GM21723 (cell line): ENCODE measurements around the gene PTGIS.

Experiments used
- ATAC-seq: cut with Tn5 transposase; IDR thresholded peaks from one replicate; pipeline ENCODE4 v1.9.1; 2021; ENCODE audit warnings: mild to moderate bottlenecking, moderate library complexity; ENCODE audit not compliant: unreplicated experiment

The PTGIS gene

DNA sequence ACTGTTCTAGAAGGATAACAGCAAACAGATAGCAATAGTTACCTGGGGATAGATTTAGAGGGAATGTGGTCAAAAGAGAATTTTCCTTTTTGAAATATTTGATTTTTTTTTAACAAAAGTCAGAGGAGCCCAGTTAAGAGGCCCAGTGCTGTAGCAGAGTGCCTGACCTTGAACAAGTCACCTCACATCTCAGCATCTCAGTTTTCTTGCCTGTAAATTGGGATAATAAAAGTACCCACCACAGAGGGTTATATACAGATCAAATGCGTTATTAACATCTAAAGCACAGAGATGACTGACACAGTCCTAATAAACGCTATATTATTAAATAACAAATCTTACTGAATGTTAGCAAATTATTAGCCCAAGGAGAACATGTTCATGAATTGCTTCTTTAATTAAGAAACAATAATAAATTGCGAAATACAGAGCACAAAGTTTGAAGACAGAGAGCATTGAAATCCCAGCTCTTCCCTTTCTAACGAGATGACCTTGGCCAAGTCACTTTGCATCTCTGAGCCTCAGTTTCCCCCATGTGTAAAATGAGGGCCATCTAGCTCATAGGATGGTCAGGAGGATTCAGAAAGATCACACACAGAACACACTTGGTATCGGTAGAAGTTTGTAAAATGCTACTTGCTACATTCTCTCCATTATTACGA, 35.5 kb downstream of the PTGIS start:
- ATAC-seq = no peak

- no peak for ATAC-seq
These were observed 38.5 kb downstream of the PTGIS start for GRCh38 chr20:49529470-49529869.

DNA sequence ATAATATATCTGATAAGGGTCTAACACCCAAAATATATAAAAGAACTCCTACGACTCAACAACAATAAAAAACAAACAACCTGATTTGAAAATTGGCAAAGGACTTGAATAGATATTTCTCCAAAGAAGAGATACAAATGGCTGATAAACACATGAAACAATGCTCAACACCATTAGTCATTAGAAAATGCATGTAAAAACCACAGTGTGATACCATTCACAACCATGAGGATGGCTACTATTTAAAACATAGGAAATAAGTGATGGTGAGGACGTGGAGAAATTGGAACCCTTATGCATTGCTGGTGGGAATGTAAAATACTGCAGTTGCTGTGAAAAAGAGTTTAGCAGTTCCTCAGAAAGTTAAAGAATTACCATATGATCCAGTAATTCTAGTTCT, 41.4 kb downstream of the PTGIS start:
- ATAC-seq = no peak

DNA sequence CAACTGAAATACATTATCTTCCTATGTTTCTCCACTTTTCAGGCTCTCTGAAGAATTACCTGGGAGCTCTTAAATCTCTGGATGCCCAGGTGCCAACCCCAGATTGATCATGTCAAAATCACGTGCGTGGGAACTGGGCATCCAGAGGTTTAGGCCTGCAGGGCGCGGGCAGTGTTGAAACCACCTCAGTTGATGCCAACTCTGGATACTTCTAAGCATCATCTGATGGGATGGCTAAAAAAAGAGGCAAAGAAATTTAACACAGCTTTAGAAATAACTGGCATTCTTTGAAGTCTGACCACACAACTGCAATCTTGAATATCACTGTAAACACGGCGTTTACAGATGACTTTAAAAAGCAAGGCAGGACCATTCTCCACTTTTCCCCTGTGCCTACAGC, 41.9 kb downstream of the PTGIS start:
- no peak for ATAC-seq

DNA sequence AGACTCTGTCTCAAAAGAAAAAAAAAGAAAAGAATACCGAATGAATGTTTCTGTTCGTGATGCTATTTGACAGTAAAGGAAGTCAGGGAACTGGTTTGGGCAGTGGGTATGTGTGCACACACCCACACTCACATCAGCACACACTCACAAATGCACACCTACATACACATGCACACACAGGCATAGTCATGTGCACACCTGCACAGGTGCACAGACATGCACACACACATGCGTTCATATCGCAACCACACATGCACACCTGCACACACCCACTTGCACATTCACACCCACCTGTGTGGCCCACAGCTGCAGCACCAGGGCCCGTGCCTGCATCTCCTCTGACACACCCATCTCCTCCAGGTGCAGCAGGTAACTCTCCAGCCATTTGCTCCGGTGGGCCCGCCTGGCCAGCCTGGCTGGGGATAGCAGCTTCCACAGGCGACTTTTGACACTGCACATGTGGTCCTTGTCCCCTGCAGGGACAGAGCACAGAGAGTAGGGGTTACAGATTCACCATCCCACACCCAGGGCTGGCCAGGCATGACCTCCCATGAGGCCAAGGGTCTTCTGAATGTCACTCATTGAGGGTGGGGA, 44.1 kb downstream of the PTGIS start:
- ATAC-seq = no peak

GRCh38 chr20:49521356-49521755, 46.6 kb downstream of the PTGIS start:
- ATAC-seq = no peak

DNA sequence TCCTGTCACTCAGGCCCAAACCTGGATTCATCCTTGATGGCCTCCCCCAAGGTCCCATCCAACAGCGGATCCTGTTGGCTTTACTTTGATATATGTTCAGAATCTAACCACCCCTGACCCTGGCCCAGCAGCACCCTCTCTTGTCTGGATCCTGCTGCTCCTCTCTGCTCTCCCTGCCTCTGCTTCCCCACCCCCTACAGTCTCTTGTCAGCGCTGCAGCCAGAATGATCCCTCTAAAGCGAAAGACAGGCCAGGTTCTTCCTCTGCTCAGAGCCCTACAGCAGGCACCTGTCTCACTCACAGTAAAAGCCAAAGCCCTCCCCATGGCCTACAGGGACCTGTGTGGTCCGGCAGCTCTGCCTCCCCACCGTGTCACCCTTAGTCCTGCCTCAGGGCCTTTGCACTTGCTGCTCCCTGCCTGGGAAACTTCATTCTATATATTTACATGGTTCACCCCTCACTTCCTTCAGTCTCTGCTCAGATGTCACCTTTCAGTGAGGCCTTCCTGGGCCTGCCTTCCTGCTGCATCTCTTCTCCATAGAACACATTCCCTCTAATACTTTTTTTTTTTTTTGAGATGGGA, 48.1 kb downstream of the PTGIS start:
- ATAC-seq = no peak

GRCh38 chr20:49519212-49519712, 48.7 kb downstream of the PTGIS start:
- no peak for ATAC-seq

- no peak for ATAC-seq
These were observed 49.4 kb downstream of the PTGIS start for GRCh38 chr20:49518576-49518975.

- ATAC-seq = no peak
These were observed 50.2 kb downstream of the PTGIS start for GRCh38 chr20:49517805-49518100.

DNA sequence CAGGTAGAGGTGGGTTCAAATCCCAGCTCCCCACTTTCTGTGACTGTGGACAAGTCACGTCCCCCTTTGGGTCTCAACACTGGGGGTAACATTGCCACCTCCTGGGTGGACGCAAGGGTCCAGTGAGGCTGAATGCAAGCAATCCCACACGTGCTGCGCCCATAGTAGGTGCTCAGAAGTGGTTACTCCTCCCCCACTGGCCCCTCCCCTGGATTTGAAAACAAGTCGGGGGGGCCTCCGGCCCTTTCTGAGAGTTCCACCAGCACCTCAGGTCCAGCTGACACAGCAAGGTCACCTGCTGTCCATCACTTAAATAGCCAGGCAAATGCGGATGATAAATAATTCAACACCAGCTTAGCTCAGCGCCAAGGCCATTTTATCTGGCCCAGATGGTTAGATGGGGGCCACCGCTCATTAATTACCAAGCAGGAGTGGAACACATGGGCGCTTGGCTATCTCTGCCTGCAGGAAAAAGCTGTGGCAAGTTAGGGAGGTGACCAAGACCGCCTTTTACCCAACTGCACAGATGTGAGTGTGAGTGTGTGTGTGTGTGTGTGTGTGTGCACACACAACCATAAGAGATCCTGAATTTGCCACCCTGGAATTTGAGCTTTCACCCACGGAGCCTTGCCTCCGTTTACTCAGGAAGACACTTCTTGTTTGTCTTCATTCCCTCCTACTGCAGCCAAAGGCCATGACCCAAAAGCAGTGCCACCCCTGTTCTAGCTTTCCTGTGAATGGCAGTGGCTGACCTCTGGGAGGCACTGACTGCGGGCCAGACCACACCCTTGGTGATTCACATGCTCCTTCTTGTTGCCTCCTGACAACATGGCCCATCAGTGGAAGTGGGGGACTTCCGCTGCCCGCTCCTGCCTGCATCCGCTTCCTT, 50.8 kb downstream of the PTGIS start:
- no peak for ATAC-seq

DNA sequence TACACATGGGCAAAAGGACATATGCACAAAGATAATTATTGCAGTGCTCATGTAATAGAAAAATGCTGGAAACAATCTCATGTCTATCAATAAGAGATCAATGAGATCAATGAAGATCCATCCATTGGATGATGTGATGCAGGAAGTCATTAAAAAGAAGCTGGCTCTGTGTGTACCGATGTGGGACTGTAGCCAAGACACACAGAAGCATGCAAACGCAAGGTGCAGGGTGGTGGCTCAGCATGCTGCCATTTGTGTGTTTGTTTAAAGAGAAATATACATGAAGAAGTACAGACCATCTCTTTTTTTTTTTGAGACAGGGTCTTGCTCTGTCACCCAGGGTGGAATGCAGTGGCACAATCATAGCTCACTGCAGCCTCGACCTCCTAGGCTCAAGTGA, 52.4 kb downstream of the PTGIS start:
- ATAC-seq = no peak

DNA sequence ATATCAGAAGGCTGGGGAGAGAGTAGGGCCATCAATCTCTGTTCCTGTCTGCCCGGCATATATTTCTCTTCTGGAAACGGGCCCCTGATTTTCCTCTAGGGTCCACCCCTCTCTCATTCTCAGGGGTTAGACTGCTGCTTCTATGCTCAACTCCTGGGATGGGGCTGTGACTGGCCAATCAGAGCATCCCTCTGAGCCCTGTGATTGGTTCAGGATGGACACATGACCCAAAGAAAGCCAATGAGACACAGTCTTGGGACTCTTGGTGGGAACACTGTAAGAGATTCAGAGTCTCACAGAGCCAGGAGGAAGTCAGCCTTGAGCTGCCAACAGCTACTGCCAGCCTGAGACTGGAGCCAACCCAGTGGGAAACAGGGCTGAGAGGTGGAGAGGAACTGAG, 54.4 kb downstream of the PTGIS start:
- no peak for ATAC-seq

DNA sequence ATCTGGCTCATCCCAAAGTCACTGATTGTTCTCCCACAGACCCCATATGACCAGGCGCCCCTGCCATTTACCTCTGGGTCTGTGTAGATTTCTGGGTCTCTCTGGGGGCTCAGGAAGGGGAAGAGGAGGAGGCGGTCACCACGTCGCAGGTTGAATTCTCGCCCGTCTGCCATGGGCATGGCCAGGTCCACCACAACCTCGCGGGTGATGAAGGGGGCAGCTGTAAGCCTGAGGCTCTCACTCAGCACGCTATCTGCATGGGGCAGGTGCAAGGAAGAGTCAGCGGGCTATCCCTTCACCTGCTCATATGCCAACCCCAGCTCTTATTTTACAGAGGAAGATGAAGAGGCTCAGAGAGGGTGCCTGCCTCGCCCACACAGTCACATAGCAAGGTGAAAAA, 54.9 kb downstream of the PTGIS start:
- ATAC-seq = no peak

- no peak for ATAC-seq
These were observed 56.0 kb downstream of the PTGIS start for GRCh38 chr20:49511788-49512525.

DNA sequence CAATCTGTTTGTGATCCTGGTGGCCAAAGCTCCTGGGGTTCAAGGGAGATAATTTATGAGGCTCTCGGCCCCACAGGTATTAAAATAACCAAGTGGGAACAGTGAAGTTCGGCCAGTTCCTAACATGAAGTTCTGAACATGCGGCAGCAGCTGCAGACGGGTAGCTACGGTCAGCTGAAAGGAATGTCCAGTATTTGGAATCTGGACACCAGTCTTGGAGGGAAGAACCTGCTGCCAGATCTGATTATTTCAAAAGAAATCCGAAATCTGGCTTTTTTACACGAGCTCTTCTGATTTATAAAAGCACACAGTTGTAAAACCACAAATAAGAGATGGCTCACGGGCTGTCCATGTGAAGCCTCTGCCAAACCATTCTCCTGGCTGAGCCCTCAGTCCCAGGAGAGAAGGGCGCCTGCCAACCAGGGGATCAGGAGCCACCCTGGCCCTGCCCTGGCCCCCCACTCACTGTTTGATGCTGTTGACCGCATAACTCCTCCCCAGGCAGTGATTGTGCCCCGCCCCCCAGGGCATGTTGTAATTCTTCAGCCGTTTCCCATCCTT, 57.3 kb downstream of the PTGIS start:
- no peak for ATAC-seq

GRCh38 chr20:49508435-49509199, 59.3 kb downstream of the PTGIS start:
- ATAC-seq = no peak

DNA sequence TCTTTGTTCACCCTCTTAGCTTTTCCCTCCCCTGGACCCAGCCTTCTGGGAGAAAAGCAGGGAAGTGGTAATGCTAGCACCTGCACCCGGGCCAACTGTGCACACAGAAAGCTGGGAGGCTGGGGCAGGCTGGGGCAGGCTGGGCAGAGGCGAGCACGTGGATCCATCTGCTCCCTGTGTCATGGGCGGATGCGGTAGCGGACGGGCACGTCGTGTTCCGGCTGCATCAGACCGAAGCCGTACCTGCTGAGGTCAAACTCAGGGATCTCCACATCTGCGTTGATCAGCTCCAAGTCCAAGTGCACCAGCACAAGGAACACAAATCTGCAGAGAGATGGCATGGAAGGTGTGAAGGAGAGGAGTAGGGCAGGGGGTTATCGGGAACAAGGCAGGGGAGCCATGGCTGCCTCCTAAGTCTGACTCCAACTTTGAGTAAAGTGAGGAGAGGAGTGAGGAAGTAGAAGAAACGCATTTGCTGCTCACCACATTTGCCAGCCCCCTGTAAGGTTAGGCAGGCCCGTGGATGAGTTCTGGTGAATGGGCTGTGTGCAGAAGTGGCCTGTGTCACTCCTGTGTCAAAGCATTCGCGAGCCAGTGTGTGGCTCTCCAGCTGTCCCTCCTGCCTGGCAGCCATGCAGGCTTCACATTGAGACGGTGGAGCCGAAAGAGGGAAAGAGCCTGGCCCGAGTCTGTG, 60.0 kb downstream of the PTGIS start:
- ATAC-seq = no peak

GRCh38 chr20:49505518-49505917, 62.4 kb downstream of the PTGIS start:
- no peak for ATAC-seq
